DOHH2 (cell line): ENCODE results near the gene RNF145.

Source experiments
- EZH2phosphoT487 ChIP-seq: fragments of 200-600 bp; sonication (generic); IDR thresholded peaks from 2 replicates; pipeline ENCODE4 v1.6.1; 2017; ENCODE audit warnings: borderline replicate concordance, mild to moderate bottlenecking, antibody characterized with exemption, low read length, moderate library complexity, mixed read lengths
- TF ChIP-seq, protein P1 (sequence below): fragments of 200-600 bp; sonication (generic); IDR thresholded peaks from one replicate; pipeline ENCODE4 v1.5.1; 2014; ENCODE audit warnings: antibody characterized with exemption, mild to moderate bottlenecking, low read depth, low read length; ENCODE audit not compliant: poor library complexity, severe bottlenecking

DNA sequence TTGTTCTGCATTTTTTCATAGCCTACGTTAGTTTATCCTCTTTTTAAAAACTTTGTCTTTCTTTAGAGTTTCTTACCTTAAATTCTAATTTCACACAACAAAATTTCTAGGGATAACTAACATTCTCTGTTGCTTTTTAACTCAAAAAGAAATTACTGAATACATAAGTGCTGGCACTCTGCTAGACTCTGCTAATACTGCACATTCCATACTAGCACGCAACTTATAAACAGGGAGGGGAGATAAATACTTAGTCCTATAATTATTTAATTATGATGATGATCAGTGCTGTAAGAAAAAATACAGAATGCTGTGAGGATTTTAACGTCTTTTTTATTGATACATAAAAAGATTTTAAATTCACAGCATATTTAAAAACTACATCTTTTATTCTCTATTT, 25.1 kb downstream of the RNF145 start:
- TF ChIP-seq, protein P1, sequence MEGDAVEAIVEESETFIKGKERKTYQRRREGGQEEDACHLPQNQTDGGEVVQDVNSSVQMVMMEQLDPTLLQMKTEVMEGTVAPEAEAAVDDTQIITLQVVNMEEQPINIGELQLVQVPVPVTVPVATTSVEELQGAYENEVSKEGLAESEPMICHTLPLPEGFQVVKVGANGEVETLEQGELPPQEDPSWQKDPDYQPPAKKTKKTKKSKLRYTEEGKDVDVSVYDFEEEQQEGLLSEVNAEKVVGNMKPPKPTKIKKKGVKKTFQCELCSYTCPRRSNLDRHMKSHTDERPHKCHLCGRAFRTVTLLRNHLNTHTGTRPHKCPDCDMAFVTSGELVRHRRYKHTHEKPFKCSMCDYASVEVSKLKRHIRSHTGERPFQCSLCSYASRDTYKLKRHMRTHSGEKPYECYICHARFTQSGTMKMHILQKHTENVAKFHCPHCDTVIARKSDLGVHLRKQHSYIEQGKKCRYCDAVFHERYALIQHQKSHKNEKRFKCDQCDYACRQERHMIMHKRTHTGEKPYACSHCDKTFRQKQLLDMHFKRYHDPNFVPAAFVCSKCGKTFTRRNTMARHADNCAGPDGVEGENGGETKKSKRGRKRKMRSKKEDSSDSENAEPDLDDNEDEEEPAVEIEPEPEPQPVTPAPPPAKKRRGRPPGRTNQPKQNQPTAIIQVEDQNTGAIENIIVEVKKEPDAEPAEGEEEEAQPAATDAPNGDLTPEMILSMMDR: no peak
- TF ChIP-seq EZH2phosphoT487: no peak
